H9 (cell line): Measurements from ENCODE around the gene PHLDA3. TPM values are rescaled to one million over a fixed set of nuclear protein-coding genes. Genes with fewer than 3 reads are reported as not detected.
A peak's percentile ranks its signal among the peaks of the same experiment; 100 is the strongest.

ENCODE experiments used
- DNase-seq: peaks from one replicate; pipeline ENCODE4 v3.0.0-alpha.2; 2017
- H2AFZ ChIP-seq: one replicate; pipeline ENCODE4 v1.6.1; 2013; ENCODE audit warnings: mild to moderate bottlenecking, low read length, control low read depth, moderate library complexity
- H2AK5ac ChIP-seq: 2 replicates; pipeline ENCODE4 v1.6.1; 2013; ENCODE audit warnings: low read length, control low read depth, mixed read lengths; ENCODE audit not compliant: insufficient read length
- H2BK120ac ChIP-seq: one replicate; pipeline ENCODE4 v1.6.1; 2013; ENCODE audit warnings: low read depth, mild to moderate bottlenecking, low read length, control low read depth, inconsistent platforms; ENCODE audit not compliant: poor library complexity, severe bottlenecking
- H2BK12ac ChIP-seq: 2 replicates; pipeline ENCODE4 v1.6.1; 2013; ENCODE audit warnings: low read length, control low read depth, mixed read lengths, low read depth; ENCODE audit not compliant: insufficient read length
- H2BK15ac ChIP-seq: 2 replicates; pipeline ENCODE4 v1.6.1; 2013; ENCODE audit warnings: low read depth, low read length, control low read depth
- H2BK20ac ChIP-seq: one replicate; pipeline ENCODE4 v1.6.1; 2013; ENCODE audit warnings: low read depth, mild to moderate bottlenecking, low read length, control low read depth, inconsistent platforms; ENCODE audit not compliant: poor library complexity, severe bottlenecking
- H2BK5ac ChIP-seq: 2 replicates; pipeline ENCODE4 v1.6.1; 2013; ENCODE audit warnings: low read length, control low read depth, mixed read lengths; ENCODE audit not compliant: insufficient read length
- H3K14ac ChIP-seq: 2 replicates; pipeline ENCODE4 v1.6.1; 2013; ENCODE audit warnings: low read length, control low read depth; ENCODE audit not compliant: insufficient read depth
- H3K18ac ChIP-seq: 2 replicates; pipeline ENCODE4 v1.6.1; 2013; ENCODE audit warnings: low read depth, mild to moderate bottlenecking, mixed read lengths, low read length, control low read depth; ENCODE audit not compliant: insufficient read length
- H3K23ac ChIP-seq: 2 replicates; pipeline ENCODE4 v1.6.1; 2013; ENCODE audit warnings: low read length, control low read depth, mixed read lengths, low read depth; ENCODE audit not compliant: insufficient read length
- H3K23me2 ChIP-seq: 2 replicates; pipeline ENCODE4 v1.6.1; 2013; ENCODE audit warnings: low read depth, mild to moderate bottlenecking, mixed read lengths, low read length, control low read depth; ENCODE audit not compliant: insufficient read length, poor library complexity, severe bottlenecking
- H3K27ac ChIP-seq: 2 replicates; pipeline ENCODE4 v1.5.1; 2013; ENCODE audit warnings: low read length, control low read depth, mixed read lengths, low read depth; ENCODE audit not compliant: insufficient read length
- H3K27me3 ChIP-seq: 2 replicates; pipeline ENCODE4 v1.6.1; 2013; ENCODE audit warnings: low read length, control low read depth, inconsistent platforms; ENCODE audit not compliant: insufficient read depth
- H3K4ac ChIP-seq: 2 replicates; pipeline ENCODE4 v1.6.1; 2013; ENCODE audit warnings: low read depth, mild to moderate bottlenecking, control low read depth, inconsistent platforms, low read length, moderate library complexity
- H3K4me1 ChIP-seq: 2 replicates; pipeline ENCODE4 v1.6.1; 2013; ENCODE audit warnings: low read length, control low read depth, inconsistent platforms; ENCODE audit not compliant: insufficient read depth
- H3K4me2 ChIP-seq: 2 replicates; pipeline ENCODE4 v1.6.1; 2013; ENCODE audit warnings: low read length, control low read depth, mixed read lengths; ENCODE audit not compliant: insufficient read length, insufficient read depth
- H3K56ac ChIP-seq: 2 replicates; pipeline ENCODE4 v1.6.1; 2013; ENCODE audit warnings: low read depth, mild to moderate bottlenecking, mixed read lengths, low read length, control low read depth; ENCODE audit not compliant: insufficient read length
- H3K79me1 ChIP-seq: 2 replicates; pipeline ENCODE4 v1.6.1; 2013; ENCODE audit warnings: low read depth, mild to moderate bottlenecking, moderate library complexity, low read length, control low read depth, inconsistent platforms; ENCODE audit not compliant: insufficient read depth, poor library complexity, severe bottlenecking
- H3K79me2 ChIP-seq: 2 replicates; pipeline ENCODE4 v1.6.1; 2013; ENCODE audit warnings: low read length, control low read depth, inconsistent platforms; ENCODE audit not compliant: insufficient read depth
- H3K9ac ChIP-seq: 2 replicates; pipeline ENCODE4 v1.6.1; 2013; ENCODE audit warnings: low read length, control low read depth, mixed read lengths; ENCODE audit not compliant: insufficient read length; ENCODE audit errors: extremely low read depth
- H3K9me3 ChIP-seq: one replicate; pipeline ENCODE4 v1.6.1; 2013; ENCODE audit warnings: low read depth, low read length, inconsistent platforms; ENCODE audit not compliant: control insufficient read depth
- H3T11ph ChIP-seq: one replicate; pipeline ENCODE4 v1.6.1; 2013; ENCODE audit warnings: mild to moderate bottlenecking, low read length, control low read depth, inconsistent platforms
- H4K20me1 ChIP-seq: one replicate; pipeline ENCODE4 v1.6.1; 2013; ENCODE audit not compliant: control insufficient read depth, insufficient read length, insufficient read depth
- H4K5ac ChIP-seq: 2 replicates; pipeline ENCODE4 v1.6.1; 2013; ENCODE audit warnings: low read depth, mild to moderate bottlenecking, mixed read lengths, low read length, control low read depth; ENCODE audit not compliant: insufficient read length
- H4K8ac ChIP-seq: replicated peaks from 2 replicates; pipeline ENCODE4 v1.6.1; 2013; ENCODE audit warnings: low read length, control low read depth, mixed read lengths, low read depth; ENCODE audit not compliant: insufficient read length
- H4K91ac ChIP-seq: 2 replicates; pipeline ENCODE4 v1.6.1; 2013; ENCODE audit warnings: low read depth, mild to moderate bottlenecking, moderate library complexity, mixed read lengths, low read length, control low read depth; ENCODE audit not compliant: insufficient read length
- H3K27ac Mint-ChIP-seq, 3 experiments: 2 replicates in 2 of 3; 3 replicates in 1 of 3; pipeline ENCODE4 v1.8.0; 2020 to 2021; ENCODE audit warnings: mixed read lengths in 3 of 3, mild to moderate bottlenecking in 1 of 3, moderate library complexity in 1 of 3
- H3K27me3 Mint-ChIP-seq: 2 replicates; pipeline ENCODE4 v1.8.0; 2021; ENCODE audit warnings: low read depth, mild to moderate bottlenecking, moderate library complexity, mixed read lengths
- H3K36me3 Mint-ChIP-seq, 3 experiments: 2 replicates in 2 of 3; 3 replicates in 1 of 3; pipeline ENCODE4 v1.8.0; 2020 to 2021; ENCODE audit warnings: low read depth in 3 of 3, mixed read lengths in 3 of 3; ENCODE audit not compliant: insufficient read depth in 1 of 3
- H3K4me1 Mint-ChIP-seq, 2 experiments: 2 replicates each; pipeline ENCODE4 v1.8.0; 2020; ENCODE audit warnings: mixed read lengths in 2 of 2
- H3K4me3 Mint-ChIP-seq, 2 experiments: 2 replicates in 1 of 2; 3 replicates in 1 of 2; pipeline ENCODE4 v1.8.0; 2020 to 2021; ENCODE audit warnings: mild to moderate bottlenecking in 2 of 2, mixed read lengths in 2 of 2, moderate library complexity in 1 of 2
- H3K9me3 Mint-ChIP-seq, 2 experiments: 2 replicates in 1 of 2; 3 replicates in 1 of 2; pipeline ENCODE4 v1.8.0; 2020; ENCODE audit warnings: mild to moderate bottlenecking in 2 of 2, mixed read lengths in 2 of 2, moderate library complexity in 1 of 2
- CTCF ChIP-seq: fragments of 200-600 bp; sonication (generic); conservative IDR thresholded peaks from 3 replicates; pipeline ENCODE4 v1.8.0; 2021; ENCODE audit warnings: antibody characterized with exemption, mild to moderate bottlenecking
- WGBS: extraction: QIAGEN DNeasy Blood & Tissue Kit; methylation state at CpG from one replicate; pipeline ENCODE4 v1.1.7; 2013; ENCODE audit warnings: missing lambda C conversion rate, low lambda C conversion rate, mixed read lengths; ENCODE audit not compliant: insufficient read length; ENCODE audit errors: extremely low coverage; 5-methylcytosine and 5-hydroxymethylcytosine counted together
- total RNA-seq: library from RNA; stranded (reverse); gene quantifications from 2 replicates; pipeline ENCODE4 v1.2.1, GENCODE V29; 2021

The PHLDA3 gene
- total RNA-seq, 1 experiment from 2014 or later = 53.9 TPM

GRCh38 chr1:201482755-201483154, 13.8 kb upstream of the PHLDA3 start:
- H2BK15ac ChIP-seq = no peak overlapping the region
- no peaks in the 10 kb centered on the region for H3K9me3 ChIP-seq
- peak overlapping the region in 1 of 2 experiments; percentile 83; a peak in 1 of 5 replicates for H3K4me3 Mint-ChIP-seq
- peaks cover 2% of the 10 kb centered on the region; the same call in 1 of the 2 replicates for H3K4me1 ChIP-seq
- no peak overlapping the region for H2BK5ac ChIP-seq
- H3K79me1 ChIP-seq = no peaks in the 10 kb centered on the region
- no peak overlapping the region for H3K56ac ChIP-seq
- H3K23me2 ChIP-seq = peaks cover 16% of the 10 kb centered on the region
- no peaks in the 10 kb centered on the region for H4K20me1 ChIP-seq
- H3K9ac ChIP-seq = no peak overlapping the region
- no peaks in the 10 kb centered on the region for H3K27me3 ChIP-seq
- H2AK5ac ChIP-seq = no peak overlapping the region
- peaks cover 21 to 29% of the 10 kb centered on the region in 2 experiments for H3K4me1 Mint-ChIP-seq
- H3K27me3 Mint-ChIP-seq = peaks cover 10% of the 10 kb centered on the region
- H3K9me3 Mint-ChIP-seq = no peaks in the 10 kb centered on the region; a peak in 2 of 5 replicates
- H3K4me2 ChIP-seq = no peak overlapping the region
- no peak overlapping the region for H3K23ac ChIP-seq
- no peak overlapping the region for H3T11ph ChIP-seq
- no peak overlapping the region for H2BK20ac ChIP-seq
- no peak overlapping the region for H2BK12ac ChIP-seq
- H3K27ac ChIP-seq = no peak overlapping the region
- H3K14ac ChIP-seq = no peak overlapping the region
- TF ChIP-seq CTCF = no peak
- no peak overlapping the region for H4K5ac ChIP-seq
- no peak overlapping the region for H4K8ac ChIP-seq
- no peak overlapping the region for H2AFZ ChIP-seq
- H3K79me2 ChIP-seq = no peaks in the 10 kb centered on the region
- WGBS = no CpG with 5 or more reads among the region's 5 CpGs
- no peak overlapping the region for H3K4ac ChIP-seq
- H2BK120ac ChIP-seq = no peak overlapping the region
- H3K36me3 Mint-ChIP-seq = no peaks in the 10 kb centered on the region
- H3K18ac ChIP-seq = no peak overlapping the region
- no peak overlapping the region for H4K91ac ChIP-seq
- DNase-seq = no peak
- no peak overlapping the region for H3K27ac Mint-ChIP-seq
